Stimulated activated CD4-positive, alpha-beta T cell treated with anti-CD3 and anti-CD28 coated beads, Interleukin-4, amount 100 ng/mL, for 24 hours (primary cell): Measurements from ENCODE around the gene NCAM2.

Experiments
- DNase-seq: peaks from one replicate; pipeline ENCODE4 v3.0.0-alpha.2; 2020

Gene NCAM2

DNA sequence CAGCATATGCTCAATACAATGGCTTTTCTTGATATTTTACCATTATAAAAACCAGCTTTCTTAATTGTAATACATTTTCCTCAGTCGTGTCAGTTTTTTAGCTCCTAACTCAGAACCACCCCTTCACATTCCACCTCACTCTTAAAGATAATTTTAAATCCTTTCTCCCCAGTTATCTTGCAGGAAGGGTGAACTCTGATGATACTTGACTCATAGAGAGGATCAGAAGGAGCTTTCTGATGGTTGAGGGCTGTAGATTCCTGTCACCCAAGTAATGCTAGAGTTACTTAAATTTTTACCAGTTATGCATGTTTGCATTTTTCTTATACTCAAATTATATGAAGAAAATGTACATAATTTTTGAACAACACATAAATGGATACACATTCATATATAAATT, 233.7 kb downstream of the NCAM2 start:
- no peak for DNase-seq

DNA sequence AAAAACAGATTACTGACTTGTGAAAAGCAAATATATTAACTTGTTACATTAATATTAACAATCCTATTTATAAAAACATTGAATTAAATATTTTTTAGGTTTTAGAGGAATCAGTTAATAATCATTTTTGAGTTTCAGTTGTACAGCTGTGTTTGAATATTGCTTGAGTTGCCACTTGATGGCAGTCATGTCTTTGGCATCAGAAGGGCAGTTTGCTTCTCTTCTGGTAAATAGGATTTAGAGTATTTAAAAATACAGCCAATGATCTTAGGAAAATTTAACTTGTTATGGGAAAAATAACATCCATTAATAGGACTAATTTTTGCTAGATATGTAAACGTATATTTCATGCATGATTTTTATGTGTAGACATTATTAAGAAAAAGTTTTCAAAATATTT, 234.1 kb downstream of the NCAM2 start:
- no peak for DNase-seq

DNA sequence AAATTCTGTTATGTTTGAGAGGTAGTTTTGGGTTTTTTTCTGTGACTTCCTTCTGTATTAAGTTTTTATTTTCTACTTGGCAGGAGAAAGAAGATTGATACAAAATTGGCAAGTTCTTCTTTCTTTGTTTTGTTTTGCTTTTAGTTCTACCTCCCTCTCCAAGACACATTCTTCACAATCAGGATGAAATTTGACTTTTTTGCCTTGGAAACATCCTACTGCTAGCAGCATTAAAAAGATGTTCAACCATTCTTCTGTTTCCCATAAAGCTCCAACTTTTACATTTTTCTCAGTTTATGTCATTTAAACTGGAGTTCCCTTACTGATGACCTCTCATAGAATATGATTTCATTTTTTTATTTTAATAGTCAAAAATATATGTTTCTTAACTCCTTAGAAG, 234.8 kb downstream of the NCAM2 start:
- no peak for DNase-seq

DNA sequence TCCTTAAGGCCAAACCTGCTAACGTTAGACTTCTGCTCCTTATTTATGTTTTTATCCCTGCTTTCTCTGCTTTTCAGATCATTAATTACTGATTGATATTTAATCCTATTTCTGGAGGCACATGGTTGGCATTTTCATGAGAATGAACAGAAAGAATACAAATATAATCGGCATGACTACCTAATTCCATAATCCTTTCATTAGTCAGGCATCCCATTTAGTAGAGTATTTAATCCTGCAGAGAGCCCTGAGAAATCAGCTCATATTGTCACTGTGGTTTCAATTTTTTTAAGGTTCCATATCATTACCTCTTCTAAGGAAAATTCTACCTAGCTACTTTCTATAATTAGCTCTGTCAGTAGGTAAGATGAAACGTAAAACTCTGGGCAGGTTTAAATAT, 238.8 kb downstream of the NCAM2 start:
- DNase-seq = no peak

DNA sequence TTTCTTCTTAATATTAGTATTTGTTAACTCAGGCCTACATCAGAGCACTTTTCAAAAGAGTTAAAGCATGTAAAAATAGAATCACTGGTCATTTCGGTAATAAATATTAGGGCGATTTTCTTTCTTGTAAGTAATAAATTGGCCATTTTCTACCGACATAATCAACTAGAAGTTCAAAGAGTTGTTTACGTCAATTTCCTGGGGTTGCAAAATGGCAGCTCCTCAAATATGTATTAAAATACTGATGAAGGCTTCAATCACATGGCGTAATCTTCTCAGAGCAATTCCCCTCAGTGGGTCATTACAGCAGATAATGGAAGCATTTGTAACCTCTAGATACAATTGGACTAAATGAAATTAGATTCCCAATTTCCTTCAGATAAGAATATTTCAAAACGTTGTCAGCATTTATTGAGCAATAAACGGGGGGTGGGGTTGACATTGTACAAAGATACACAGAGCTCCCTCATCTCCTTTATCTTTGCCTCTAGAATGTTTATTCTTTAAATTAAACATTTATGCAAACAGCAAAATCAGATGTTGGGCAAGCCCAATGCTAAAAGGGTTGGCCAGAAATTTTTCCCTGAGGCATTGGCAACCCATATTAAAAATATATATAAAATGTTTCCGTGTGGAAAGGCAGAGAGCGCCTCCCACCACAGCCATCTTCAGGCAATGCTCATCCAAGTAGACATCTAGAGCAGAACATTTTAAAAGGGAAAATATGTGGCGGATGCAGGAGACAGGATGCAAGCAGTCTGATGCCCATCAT, 240.6 kb downstream of the NCAM2 start:
- no peak for DNase-seq

DNA sequence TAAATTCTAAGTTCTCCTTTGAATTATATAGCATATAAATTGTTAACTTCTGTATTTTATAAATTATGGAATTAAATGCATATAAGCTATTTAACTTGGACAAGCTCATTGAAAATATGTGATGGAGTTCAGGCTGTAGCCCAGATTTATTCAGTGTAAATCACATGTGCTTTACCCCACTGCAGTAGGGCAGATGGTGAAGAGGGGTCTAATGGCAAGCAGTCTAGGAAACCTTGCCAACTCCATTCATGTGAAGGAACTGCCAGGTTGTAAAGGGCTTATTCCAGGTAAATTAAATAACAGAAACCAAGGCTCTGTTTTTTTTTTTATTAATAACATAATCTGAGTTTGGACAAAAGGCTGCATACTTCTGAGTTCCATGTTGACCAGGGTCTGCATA, 243.2 kb downstream of the NCAM2 start:
- no peak for DNase-seq

DNA sequence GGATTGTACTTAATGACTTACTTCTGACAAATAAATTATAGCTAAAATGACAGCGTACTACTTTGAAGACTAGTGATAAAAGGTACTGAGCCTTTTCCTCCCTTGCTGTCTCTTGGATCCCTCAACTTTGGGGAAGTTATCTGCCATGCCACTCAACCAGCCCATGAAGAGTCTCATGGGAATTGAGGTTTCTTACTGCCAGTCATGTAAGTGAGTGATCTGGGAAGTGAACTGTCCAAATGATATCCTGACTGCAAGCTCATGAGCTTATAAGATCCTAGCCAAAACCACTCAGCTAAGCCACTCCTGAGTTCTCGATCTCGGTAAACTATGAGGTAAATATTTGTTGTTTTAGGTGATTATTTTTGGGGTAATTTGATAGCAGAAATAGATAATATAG, 247.8 kb downstream of the NCAM2 start:
- no peak for DNase-seq

DNA sequence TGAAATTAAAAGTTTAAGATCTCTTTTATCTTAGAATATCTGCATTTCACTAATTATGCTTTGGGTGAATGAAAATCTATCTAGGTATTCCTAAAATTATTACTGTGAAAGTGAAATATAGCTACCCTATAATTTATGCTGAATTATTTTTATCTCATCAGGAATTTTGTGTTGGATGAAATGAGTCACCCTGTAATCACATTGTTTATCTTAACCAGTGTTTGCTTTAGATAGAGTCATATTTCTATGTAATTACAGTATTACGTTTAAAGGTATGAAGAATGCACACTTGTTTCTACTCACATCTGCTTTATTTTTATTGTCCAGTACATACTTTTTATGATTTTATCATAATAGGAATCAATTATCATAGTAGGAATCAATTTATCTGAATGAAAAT, 249.2 kb downstream of the NCAM2 start:
- no peak for DNase-seq

DNA sequence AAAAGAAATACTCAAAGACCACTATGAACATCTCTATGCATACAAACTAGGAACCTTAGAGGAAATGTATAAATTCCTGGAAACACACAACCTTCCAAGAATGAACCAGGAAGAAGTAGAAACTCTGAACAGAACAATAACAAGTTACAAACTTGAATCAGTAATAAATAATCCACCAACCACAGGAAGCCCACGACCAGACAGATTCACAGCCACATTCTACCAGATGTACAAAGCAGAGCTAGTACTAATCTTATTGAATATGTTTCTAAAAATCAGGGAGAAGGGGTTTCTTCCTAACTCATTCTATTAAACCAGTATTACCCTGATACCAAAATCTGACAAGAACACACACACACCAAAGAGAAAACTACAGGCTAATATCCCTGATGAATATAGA, 263.8 kb downstream of the NCAM2 start:
- no peak for DNase-seq

DNA sequence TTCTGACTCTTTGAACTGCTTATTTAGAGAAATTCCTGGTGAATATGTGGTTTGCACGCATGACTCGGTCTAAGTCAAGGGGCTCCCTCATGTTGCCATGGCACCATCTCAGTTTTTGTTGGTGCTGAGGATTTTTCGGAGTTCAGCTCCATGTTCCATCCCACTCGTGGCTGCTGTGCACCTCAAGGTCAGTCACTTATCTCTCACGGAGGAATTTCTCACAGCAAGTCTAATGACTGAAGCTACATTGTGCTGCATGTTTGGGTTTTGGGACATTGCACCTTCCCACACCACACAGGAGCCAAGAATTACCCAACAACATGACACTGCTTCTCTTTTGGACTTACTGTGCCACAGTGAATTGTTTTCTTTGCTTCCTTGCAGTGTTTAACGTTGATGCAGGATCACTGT, 269.9 kb downstream of the NCAM2 start:
- no peak for DNase-seq

DNA sequence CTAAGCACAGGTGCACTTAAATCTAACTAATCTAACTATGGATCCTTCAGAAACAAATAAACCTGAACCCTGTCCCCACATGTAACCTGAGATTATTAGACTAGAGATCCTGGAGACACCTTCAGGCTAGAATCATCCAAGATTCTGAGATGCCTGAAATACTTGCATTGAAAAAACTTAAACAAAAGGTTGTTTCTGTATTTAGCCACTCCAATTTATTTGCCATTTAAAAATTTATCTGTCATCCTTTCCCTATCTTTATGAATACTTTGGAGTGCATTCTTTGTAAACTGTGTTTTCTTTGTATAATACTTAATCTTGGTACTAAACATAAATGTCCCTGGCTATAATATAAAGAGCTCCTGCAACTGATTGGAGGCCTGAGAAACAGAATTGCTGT, 270.7 kb downstream of the NCAM2 start:
- DNase-seq = no peak

DNA sequence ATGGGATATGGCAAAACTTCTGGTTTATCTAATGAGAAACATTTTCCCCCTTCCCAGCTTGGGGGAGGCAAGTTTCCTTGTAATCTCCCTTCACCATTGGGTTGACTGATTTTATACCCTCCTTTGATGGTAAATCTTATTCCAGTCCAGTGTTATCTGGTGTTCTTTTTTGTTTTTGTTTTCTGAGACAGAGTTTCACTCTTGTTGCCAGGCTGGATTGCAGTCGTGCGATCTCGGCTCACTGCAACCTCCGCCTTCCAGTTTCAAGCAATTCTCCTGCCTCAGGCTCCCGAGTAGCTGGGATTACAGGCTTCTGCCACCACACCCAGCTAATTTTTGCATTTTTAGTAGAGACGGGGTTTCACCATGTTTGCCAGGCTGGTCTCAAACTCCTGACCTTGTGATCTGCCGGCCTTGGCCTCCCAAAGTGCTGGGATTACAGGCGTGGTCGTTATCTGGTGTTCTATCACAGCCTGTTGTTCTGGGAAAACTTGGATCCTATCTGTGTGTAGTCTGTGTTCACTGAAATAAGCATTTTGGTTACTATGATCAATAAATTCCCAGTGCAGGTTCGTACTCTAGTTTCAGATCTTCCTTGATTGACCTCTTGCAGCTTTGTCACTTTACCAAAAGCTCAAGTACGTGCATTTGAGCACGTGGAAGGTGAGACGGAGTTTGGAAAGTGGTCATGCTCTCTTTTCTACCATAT, 281.1 kb downstream of the NCAM2 start:
- no peak for DNase-seq

DNA sequence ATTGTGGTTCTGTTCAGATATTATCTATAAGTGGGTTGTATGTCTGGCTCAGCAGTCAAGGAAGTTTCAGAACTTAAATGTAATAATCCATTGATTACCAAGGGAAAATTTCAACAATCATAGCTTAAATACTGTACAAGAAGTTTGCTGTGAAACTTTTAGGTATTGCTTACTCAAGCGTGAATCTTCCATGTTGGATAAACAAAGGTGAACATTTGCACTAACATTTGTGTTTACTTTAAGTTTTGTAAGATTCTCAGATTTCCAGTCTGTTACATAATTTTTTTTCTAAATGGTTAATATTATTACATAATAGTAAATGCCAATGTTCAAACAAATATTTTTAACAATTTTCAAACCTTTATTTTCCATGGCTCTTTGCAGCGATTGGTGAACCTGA, 285.6 kb downstream of the NCAM2 start:
- DNase-seq = no peak

DNA sequence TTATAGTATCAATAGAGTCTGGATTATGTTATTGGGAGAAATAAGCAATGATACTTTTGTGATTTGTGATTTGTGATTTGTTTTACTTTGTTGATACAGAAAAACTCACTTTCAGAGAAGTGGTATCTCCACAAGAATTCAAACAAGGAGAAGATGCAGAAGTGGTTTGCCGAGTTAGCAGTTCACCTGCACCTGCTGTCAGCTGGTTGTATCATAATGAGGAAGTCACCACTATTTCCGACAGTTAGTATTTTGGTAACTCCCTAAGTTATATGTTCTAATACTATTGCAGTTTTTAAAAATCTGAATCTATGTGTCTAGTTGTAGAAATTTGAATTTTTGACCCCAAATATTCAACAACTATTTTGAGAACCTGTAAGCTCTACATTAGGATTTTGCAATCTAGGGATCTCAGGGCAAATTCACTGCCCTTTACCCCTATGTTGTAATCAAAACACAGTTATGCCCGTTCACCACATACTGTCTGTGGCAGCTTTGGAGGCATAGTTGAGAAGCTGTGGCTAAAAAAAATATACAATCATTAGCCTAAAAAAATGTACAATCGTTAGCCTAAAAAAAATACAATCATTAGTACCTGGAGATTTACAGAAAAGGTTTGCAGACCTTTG, 288.1 kb downstream of the NCAM2 start:
- DNase-seq = no peak

DNA sequence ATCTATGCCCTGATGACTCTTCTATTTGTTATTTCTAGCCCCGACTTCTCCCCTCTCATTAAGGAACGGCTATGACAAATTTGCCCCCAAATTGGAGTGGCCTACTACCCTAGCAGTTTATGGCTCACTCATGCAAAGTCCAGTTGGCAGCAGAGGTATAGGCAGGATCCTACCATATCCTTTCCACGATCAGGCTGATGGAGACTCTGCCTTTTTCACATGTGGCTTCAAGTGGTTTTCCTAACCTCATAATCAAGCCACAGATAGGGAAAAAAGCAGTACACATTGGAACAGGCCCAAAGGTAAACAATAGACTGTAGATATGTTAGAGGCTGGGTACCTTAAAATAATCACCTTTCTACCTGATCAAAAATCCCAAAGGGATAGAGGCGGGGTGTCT, 292.5 kb downstream of the NCAM2 start:
- DNase-seq = no peak

DNA sequence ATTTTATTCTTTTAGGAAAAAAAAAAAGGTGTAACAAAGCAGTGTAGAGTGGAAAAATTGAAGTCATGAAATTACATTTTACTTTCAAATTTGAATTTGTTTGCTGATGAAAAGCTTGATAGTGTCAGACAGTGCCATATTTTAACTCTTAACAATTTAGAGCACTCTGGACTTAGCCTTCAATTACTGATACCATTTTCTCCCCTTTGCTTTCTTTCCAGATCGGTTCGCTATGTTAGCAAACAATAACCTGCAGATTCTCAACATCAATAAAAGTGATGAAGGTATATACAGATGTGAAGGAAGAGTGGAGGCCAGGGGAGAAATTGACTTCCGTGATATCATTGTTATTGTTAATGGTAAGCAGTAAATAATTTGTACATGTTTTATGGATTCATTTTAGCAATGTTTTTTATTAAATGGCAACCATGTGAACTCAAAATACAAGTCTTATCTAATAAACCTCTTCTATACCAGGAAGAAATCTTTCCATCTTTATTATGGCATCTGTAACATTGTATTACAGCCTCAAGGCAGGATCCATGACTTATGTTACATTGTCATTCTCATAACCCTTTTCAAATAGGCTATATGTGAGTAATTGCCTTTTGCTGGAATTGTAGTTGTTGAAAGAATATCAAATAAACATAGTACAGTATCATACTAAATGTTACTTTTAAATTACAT, 293.8 kb downstream of the NCAM2 start:
- no peak for DNase-seq

DNA sequence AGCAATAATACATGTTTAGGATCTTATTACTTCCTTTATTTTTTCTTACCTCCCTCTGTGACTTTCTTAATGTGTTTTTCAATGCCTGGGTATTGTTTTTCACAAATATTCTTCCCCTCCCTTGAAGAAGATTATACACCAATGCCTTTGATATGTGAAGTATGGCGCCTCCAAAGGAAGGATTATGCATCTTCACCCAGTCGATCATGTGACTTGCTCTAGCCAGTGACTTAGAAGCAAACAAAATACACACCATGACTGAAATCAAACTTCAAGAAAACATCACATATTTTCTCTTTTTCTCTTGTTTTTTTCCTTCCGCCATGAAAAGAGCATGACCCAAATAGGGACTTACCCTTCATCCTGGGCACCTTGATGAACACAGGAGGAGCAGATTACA, 297.1 kb downstream of the NCAM2 start:
- no peak for DNase-seq

DNA sequence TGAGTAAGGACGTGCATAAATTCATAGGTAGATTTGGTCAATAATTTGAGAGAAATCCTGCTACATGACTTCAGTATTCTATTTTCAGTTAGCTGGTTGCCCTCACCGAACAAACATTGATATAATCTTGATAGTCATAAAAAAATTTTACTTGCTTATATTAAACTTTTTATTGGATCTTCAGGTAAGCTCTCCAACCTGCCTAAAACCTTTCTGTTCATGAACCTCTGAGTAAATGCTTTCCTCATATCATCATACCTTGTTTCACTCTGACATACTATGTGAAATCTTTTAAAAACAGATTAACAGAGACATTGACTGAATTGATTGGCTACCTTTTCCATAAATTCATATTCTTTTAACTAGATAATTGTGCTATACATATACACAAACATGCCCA, 299.0 kb downstream of the NCAM2 start:
- DNase-seq = no peak

DNA sequence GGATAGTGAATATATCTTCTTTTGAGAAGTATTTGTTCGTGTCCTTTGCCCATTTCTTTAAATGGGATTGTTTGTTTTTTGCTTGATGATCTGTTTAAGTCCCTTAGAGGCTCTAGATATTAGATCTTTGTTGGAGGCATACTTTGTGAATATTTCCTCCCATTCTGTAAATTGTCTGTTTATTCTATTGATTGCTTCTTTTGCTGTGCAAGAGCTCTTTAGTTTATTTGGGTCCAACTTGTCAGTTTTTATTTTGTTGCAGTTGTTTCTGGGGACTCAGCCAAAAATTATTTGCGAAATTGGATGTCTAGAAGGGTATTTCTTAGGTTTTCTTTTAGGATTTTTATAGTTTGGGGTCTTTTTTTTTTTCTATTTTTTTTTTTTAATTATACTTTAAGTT, 302.8 kb downstream of the NCAM2 start:
- DNase-seq = no peak

DNA sequence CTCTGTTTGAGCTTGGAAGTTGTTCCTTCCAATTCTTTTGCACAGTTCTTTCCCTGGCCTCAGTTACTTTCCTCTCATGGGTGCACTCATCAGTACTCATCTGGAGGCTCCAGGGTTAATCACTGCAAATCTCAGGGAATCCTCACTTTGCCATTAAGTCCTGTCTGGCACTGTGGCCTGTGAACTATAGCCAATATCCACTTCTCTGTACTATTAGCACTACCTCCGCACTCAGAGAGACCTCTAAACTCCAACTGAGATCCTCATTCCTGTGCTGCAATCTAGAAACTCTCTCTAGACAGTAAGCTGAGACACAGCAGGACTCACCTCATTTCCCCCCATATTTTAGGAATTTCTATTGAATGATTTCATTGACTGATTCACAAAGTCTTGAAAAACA, 311.3 kb downstream of the NCAM2 start:
- no peak for DNase-seq

DNA sequence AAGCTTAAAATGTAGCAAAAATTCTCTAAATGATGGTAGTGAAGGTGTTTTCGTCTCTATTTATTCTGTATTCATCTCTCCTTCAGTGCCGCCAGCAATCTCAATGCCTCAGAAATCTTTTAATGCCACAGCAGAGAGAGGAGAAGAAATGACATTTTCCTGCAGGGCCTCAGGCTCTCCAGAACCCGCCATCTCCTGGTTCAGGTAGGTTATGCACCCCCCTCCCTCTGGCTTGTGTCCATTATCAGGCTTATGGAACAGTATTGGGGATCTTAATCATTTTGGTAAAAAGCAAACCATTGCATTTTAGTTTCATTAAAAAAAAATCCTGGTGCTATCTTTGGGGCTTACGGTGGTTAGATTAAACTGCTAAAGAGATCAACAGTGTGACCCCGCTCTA, 326.1 kb downstream of the NCAM2 start:
- DNase-seq = no peak

DNA sequence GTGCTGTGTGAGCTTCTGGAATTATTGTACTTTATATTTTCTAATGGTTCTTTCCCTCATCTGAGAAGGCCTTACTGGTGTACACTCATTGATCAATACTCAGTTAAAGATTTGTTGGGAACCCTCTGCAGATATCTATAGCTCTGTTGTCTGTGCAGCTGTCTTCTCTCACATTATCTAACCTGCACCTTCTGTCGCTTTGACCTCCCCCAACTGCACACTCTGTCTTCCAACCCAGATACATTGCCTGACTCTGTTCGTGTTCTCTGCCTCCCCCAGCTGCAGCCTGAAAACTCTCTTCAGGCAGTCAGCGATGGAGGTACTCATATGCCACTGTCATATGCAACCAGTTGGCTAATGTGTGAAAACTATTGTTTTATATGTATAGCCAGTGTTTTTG, 334.3 kb downstream of the NCAM2 start:
- DNase-seq = no peak

DNA sequence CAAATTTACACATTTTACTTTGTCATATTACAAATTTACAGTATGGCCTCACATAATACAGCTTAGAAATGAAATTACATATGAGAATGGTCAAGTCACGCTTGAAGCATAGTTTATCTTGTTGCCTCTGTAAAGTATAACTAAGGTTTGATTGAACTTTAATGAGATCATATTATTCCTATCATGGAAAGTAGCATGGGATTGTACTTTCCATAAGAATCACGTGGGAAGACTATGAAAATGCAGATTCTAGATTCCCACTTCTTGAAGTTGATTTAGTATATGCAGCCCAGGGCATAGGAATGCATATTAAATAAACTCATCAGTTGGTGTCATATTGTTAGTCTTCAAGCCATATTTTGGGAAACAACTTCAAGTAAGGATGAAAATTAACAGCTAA, 342.8 kb downstream of the NCAM2 start:
- DNase-seq = no peak

DNA sequence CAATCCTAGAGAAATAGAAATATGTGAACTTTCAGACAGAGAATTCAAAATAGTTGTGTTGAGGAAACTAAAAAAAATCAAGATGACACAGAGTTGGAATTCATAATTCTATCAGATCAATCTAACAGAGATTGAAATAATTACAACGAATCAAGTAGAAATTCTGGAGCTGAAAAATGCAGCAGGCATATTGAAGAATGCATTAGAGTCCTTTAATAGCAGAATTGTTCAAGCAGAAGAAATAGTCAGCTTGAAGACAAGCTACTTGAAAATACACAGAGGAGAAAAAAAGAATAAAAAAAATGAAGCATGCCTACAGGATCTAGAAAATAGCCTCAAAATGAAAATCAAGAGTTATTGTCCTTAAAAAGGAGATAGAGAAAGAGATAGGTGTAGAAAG, 347.1 kb downstream of the NCAM2 start:
- no peak for DNase-seq
